ENCODE data around the gene ABCD3.

DNA sequence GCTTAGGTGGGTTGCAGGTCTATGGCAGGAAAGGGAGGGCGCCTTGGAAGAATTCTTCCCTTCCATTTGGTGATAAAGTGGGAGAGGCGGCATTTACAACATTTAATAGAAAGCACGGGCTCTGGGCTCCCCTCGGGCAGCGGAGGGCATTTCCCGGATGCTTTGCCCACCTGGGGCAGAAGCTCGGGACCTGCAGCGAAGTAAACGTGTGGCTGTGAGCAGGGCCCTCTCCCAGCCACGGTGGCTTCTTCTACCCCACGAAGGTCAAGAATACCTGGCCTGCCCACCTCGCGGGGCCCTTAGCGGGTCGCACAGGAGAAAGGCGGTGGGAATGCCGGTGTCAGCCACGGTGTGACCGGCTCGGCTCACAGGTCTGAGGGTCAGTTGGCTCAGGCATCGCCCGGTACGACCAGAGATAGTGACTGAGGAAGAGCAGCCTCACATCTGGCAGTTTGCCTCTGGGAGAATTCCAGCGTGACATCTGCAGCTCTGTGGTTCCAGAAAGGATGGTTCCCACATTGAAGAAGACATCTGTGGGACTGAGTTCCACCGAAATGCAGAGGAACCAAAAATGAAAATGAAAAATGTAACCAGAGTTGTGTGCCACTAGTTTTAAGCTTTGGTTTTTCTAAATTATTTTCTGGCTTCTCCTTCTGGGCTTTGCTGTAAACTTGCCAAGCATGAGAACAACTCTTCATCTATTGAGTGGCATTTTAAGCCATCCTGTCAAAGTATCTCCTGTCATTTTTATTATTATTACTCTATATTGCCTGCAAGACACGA lies 124.1 kb downstream of the ABCD3 start:
- TF ChIP-seq, protein P1, sequence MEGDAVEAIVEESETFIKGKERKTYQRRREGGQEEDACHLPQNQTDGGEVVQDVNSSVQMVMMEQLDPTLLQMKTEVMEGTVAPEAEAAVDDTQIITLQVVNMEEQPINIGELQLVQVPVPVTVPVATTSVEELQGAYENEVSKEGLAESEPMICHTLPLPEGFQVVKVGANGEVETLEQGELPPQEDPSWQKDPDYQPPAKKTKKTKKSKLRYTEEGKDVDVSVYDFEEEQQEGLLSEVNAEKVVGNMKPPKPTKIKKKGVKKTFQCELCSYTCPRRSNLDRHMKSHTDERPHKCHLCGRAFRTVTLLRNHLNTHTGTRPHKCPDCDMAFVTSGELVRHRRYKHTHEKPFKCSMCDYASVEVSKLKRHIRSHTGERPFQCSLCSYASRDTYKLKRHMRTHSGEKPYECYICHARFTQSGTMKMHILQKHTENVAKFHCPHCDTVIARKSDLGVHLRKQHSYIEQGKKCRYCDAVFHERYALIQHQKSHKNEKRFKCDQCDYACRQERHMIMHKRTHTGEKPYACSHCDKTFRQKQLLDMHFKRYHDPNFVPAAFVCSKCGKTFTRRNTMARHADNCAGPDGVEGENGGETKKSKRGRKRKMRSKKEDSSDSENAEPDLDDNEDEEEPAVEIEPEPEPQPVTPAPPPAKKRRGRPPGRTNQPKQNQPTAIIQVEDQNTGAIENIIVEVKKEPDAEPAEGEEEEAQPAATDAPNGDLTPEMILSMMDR (IDR thresholded peaks at IDR 0.05; ENCODE audit: insufficient read depth, low read depth, low read length): no peak
- TF ChIP-seq EZH2 (IDR thresholded peaks at IDR 0.05; ENCODE audit: insufficient read depth, low read length): no peak

Data from astrocyte (in vitro differentiated cells and primary cell).